K562 (cell line): Measurements from ENCODE around the gene DCAF5.

Experiments used
- CAMTA2 ChIP-seq: fragments of 250-450 bp; sonication (Bioruptor Pico); conservative IDR thresholded peaks from 2 replicates; pipeline ENCODE4 v1.5.1; 2022
- FOXA1 ChIP-seq: fragments of 450-650 bp; IDR thresholded peaks from 2 replicates; pipeline ENCODE4 v1.6.1; 2016; ENCODE audit warnings: mild to moderate bottlenecking, borderline replicate concordance
- HDAC1 ChIP-seq, 2 experiments: fragments of 450-650 bp; IDR thresholded peaks; 2 replicates each; pipeline ENCODE4 v1.6.1; 2016 to 2017; ENCODE audit warnings: inconsistent platforms in 1 of 2, mild to moderate bottlenecking in 1 of 2, moderate library complexity in 1 of 2
- MCM7 ChIP-seq, 2 experiments: fragments of 450-650 bp; IDR thresholded peaks; 2 replicates each; pipeline ENCODE4 v1.6.1; 2016 to 2018
- MYC ChIP-seq, 2 experiments: fragments of 250-450 bp in 1 of 2; sonication (Bioruptor Pico) in 1 of 2; IDR thresholded peaks; 2 replicates each; pipeline versions ENCODE4 v1.5.1 to v1.6.1; 2012 to 2021; ENCODE audit warnings: low read depth in 2 of 2, borderline replicate concordance in 1 of 2, improper control_type of control experiment in 1 of 2, low read length in 1 of 2, mild to moderate bottlenecking in 1 of 2, moderate library complexity in 1 of 2
- SRF ChIP-seq, 2 experiments: fragments of 250-450, 450-650 bp in 1 of 2; sonication (Bioruptor Pico) in 1 of 2; sonication (generic) in 1 of 2; formaldehyde crosslinking; IDR thresholded peaks; 2 replicates each; pipeline versions ENCODE4 v1.5.0 to v1.5.1; 2020 to 2022; ENCODE audit warnings: mild to moderate bottlenecking in 1 of 2, missing genetic modification reagents in 1 of 2
- TEAD2 ChIP-seq: fragments of 450-650 bp; IDR thresholded peaks from 2 replicates; pipeline ENCODE4 v1.6.1; 2016; ENCODE audit warnings: missing genetic modification characterization, control low read depth, missing compliant biosample characterization
- TF ChIP-seq, protein P1 (sequence below): sonication (generic); formaldehyde crosslinking; IDR thresholded peaks from 2 replicates; pipeline ENCODE4 v1.8.0; 2023; ENCODE audit warnings: mild to moderate bottlenecking, missing genetic modification reagents
- TF ChIP-seq, protein P2 (sequence below): sonication (generic); formaldehyde crosslinking; IDR thresholded peaks from 2 replicates; pipeline ENCODE4 v1.5.0; 2020; ENCODE audit warnings: missing genetic modification reagents
- TF ChIP-seq, protein P3 (sequence below), 3 experiments: IDR thresholded peaks in 2 of 3; conservative IDR thresholded peaks in 1 of 3; 2 replicates each; pipeline ENCODE4 v1.5.1; 2011 to 2012; ENCODE audit warnings: low read length in 3 of 3, mild to moderate bottlenecking in 3 of 3, control low read depth in 2 of 3, improper control_type of control experiment in 1 of 3, inconsistent platforms in 1 of 3, low read depth in 1 of 3, mixed read lengths in 1 of 3, moderate library complexity in 1 of 3; ENCODE audit not compliant: insufficient read depth in 2 of 3

DNA sequence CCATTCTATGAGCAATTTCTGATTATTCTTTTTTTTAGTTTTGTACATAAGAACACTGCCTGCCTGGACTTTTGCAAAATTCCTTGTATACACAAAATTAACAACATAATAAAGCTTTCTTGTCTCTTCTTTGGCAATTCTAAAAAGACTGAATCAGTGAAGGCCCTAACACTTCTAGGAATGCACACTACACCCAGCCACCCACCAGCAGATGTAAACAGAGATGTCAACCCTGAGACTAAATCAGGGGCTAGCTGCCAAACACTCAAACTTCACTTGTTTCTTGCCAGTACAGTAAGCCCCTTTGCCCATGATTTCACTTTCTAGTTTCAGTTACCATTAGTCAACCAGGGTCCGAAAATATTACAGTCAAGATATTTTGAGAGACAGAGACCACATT, 15.5 kb downstream of the DCAF5 start:
- TF ChIP-seq, protein P1, sequence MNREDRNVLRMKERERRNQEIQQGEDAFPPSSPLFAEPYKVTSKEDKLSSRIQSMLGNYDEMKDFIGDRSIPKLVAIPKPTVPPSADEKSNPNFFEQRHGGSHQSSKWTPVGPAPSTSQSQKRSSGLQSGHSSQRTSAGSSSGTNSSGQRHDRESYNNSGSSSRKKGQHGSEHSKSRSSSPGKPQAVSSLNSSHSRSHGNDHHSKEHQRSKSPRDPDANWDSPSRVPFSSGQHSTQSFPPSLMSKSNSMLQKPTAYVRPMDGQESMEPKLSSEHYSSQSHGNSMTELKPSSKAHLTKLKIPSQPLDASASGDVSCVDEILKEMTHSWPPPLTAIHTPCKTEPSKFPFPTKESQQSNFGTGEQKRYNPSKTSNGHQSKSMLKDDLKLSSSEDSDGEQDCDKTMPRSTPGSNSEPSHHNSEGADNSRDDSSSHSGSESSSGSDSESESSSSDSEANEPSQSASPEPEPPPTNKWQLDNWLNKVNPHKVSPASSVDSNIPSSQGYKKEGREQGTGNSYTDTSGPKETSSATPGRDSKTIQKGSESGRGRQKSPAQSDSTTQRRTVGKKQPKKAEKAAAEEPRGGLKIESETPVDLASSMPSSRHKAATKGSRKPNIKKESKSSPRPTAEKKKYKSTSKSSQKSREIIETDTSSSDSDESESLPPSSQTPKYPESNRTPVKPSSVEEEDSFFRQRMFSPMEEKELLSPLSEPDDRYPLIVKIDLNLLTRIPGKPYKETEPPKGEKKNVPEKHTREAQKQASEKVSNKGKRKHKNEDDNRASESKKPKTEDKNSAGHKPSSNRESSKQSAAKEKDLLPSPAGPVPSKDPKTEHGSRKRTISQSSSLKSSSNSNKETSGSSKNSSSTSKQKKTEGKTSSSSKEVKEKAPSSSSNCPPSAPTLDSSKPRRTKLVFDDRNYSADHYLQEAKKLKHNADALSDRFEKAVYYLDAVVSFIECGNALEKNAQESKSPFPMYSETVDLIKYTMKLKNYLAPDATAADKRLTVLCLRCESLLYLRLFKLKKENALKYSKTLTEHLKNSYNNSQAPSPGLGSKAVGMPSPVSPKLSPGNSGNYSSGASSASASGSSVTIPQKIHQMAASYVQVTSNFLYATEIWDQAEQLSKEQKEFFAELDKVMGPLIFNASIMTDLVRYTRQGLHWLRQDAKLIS (CRISPR knock-in tag): no peak
- TF ChIP-seq, protein P2, sequence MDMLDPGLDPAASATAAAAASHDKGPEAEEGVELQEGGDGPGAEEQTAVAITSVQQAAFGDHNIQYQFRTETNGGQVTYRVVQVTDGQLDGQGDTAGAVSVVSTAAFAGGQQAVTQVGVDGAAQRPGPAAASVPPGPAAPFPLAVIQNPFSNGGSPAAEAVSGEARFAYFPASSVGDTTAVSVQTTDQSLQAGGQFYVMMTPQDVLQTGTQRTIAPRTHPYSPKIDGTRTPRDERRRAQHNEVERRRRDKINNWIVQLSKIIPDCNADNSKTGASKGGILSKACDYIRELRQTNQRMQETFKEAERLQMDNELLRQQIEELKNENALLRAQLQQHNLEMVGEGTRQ: no peak
- TF ChIP-seq CAMTA2 (CRISPR knock-in tag) (no peak), MYC (IDR thresholded peaks at IDR 0.05; ENCODE audit: low read depth, low read length) (no peak), MYC (CRISPR knock-in tag; IDR thresholded peaks at IDR 0.05; ENCODE audit: borderline replicate concordance, low read depth) (no peak), MCM7 (IDR thresholded peaks at IDR 0.05) (no peak), FOXA1 (no peak), TEAD2 (tag) (no peak), SRF (CRISPR knock-in tag; IDR thresholded peaks at IDR 0.05) (no peak), HDAC1 (IDR thresholded peaks at IDR 0.05) (no peak)
- TF ChIP-seq, protein P3, sequence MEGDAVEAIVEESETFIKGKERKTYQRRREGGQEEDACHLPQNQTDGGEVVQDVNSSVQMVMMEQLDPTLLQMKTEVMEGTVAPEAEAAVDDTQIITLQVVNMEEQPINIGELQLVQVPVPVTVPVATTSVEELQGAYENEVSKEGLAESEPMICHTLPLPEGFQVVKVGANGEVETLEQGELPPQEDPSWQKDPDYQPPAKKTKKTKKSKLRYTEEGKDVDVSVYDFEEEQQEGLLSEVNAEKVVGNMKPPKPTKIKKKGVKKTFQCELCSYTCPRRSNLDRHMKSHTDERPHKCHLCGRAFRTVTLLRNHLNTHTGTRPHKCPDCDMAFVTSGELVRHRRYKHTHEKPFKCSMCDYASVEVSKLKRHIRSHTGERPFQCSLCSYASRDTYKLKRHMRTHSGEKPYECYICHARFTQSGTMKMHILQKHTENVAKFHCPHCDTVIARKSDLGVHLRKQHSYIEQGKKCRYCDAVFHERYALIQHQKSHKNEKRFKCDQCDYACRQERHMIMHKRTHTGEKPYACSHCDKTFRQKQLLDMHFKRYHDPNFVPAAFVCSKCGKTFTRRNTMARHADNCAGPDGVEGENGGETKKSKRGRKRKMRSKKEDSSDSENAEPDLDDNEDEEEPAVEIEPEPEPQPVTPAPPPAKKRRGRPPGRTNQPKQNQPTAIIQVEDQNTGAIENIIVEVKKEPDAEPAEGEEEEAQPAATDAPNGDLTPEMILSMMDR (IDR thresholded peaks at IDR 0.05 in 2 of 3, conservative IDR thresholded peaks at IDR 0.05 in 1 of 3; ENCODE audit: insufficient read depth in 2 of 3, low read depth in 1 of 3, low read length in 3 of 3): no peak
